Right lung (tissue), 5 donors: ENCODE data around the gene ZDHHC14. TPM values are rescaled to one million over a fixed set of nuclear protein-coding genes. Genes with fewer than 3 reads are reported as not detected.

ENCODE experiments used
- DNase-seq, 2 donors: peaks; one replicate each; pipeline ENCODE4 v3.0.0-alpha.2; 2013
- polyA plus RNA-seq, 5 donors: library from polyadenylated mRNA; unstranded; fragments of 120-200 nt; gene quantifications; one replicate each; pipeline versions ENCODE4 v1.2.1 to v1.2.3, GENCODE V29; 2013; ENCODE audit warnings: inconsistent platforms in 1 of 5, low replicate concordance in 1 of 5; ENCODE audit not compliant: insufficient read length in 5 of 5, insufficient read depth in 1 of 5

The ZDHHC14 gene
- polyA plus RNA-seq, 5 donors, result 19.1 to 29.5 (median 25.6) TPM

DNA sequence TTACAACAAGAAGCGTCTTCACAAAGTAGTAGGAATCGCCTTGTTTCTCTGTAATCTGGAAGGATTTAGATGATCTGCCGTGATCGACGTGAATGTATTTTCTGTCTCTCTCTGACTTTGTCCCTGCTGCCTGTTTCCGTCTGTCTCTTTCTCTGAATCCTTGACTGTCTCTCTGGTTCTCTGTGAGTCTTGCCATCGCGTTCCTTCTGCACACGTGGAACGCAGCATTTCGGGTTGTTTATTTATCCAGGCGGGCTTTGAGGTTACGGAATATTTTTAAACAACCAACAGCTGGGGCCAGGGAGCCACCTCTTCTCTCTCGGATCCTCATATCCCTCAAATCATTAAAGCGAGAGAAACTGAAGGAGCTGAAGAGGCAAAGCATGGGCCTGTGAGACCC, 215.9 kb downstream of the ZDHHC14 start:
- no peak for DNase-seq

- peak; percentile 45 to 58 for DNase-seq
These were observed 216.7 kb downstream of the ZDHHC14 start for GRCh38 chr6:157597461-157598312.

GRCh38 chr6:157599191-157599590, 218.2 kb downstream of the ZDHHC14 start:
- no peak for DNase-seq

- no peak for DNase-seq
These were observed 219.8 kb downstream of the ZDHHC14 start for GRCh38 chr6:157600807-157601206.

DNA sequence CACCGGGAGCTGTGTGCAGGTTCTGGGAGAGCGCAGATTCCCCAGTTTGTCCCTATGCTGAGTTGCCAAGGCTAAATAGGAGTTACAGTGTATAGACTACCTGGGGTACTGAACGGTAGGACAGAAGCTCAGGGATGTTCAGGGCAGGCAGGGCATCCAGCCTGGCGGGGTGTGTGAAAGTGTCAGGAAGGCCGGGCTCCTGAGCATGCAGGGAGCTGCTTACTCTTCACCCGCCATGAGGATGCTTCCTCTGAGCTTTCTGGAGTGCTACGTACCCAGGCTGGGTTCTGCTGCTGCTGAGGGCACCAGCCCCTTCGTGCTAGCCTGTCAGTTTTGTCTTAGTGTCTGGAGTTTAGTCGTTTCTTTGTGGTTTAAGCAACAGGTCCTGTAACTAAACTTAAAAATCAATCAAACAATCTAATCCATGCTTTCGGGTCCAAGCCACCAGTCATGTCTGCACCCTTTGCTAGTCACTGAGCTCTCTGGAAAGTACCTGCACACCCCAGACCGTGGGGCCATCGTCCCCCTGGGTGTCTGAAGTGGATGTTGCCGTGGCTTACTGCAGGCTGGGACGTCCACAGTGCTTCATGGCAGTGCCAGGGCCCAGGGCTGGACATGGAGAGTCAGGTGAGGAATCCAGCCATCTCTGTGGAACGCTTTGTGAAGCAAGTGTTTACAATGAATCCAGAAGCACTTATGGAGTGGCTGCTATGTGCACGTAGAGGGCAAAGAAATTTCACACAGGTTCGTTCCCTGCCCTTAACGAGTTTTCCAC, 221.7 kb downstream of the ZDHHC14 start:
- no peak for DNase-seq

- DNase-seq, result no peak
These were observed 222.4 kb downstream of the ZDHHC14 start for GRCh38 chr6:157603314-157603940.

DNA sequence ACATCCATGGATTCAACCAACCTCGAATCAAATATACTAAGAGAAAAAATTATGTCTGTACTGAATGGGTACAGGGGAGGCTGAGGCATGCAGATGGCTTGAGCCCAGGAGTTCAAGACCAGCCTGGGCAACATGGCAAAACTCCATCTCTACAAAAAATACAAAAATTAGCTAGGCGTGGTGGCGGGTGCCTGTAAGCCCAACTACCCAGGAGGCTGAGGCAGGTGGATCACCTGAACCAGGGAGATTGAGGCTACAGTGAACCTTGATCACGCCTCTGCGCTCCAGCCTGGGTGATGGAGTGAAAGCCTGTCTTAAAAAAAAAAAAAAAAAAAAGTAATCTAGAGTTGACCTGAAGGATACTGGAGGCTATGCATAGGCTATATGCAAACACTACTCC, 223.0 kb downstream of the ZDHHC14 start:
- no peak for DNase-seq

DNA sequence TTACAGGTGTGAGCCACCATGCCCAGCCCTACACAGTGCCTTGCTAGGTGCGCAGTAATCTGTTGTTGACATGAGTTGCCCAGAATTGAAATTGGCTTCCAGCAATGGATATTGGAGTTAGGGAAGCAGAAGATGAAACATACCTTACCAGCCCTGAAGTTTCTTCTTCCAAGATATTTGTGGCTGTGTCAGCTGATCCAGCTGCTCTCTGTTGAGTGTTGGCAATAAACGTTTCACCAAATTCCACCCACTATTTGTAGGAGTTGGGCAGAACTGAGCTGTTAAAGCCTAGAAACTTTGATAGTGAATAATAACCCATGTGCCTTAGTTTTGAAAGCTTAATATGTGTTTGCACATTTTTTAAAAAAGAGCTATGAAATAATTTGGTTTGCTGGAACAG, 223.8 kb downstream of the ZDHHC14 start:
- DNase-seq, result no peak

- DNase-seq, result no peak
These were observed 224.5 kb downstream of the ZDHHC14 start for GRCh38 chr6:157605484-157605883.

DNA sequence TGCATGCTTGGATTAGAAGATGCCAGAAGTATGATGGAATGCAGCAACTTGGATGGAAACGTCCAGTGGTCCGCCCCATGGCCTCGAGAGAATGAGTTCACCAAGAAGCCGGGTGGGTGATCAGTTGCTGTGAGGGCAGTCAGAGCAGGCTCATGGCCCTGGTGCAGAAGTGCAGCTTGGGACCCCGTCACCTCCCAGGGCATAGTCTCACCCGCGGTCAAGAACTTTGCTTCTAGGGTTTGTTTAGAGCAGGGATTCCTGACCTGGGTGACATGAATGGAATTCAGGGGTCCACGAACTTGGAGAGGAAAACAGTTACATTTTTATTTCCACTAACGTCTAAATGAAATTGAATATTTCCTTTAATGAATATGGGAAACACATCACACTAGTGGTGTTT, 225.5 kb downstream of the ZDHHC14 start:
- DNase-seq, result no peak

GRCh38 chr6:157607317-157608109, 226.5 kb downstream of the ZDHHC14 start:
- no peak for DNase-seq

- DNase-seq, result no peak
These were observed 227.5 kb downstream of the ZDHHC14 start for GRCh38 chr6:157608221-157609075.

DNA sequence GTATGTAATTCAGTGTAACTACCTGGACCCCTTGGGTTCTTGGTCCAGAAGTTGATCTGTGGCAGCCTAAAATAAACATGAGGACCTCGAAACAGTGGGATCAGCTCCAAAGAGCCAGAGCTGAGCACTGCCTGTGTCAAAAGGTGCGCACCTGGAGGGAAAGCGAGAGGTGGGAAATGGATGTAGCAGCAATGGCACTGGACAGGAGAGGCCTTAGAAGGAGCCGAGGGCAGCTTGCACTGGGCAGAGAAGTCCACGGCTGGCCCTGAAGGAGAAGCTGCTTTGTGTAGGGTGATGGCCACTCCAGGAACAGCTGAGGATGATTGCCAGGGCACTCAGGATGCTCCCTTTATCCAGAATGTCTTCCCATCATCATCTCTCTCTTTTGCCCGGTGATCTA, 228.1 kb downstream of the ZDHHC14 start:
- no peak for DNase-seq

DNA sequence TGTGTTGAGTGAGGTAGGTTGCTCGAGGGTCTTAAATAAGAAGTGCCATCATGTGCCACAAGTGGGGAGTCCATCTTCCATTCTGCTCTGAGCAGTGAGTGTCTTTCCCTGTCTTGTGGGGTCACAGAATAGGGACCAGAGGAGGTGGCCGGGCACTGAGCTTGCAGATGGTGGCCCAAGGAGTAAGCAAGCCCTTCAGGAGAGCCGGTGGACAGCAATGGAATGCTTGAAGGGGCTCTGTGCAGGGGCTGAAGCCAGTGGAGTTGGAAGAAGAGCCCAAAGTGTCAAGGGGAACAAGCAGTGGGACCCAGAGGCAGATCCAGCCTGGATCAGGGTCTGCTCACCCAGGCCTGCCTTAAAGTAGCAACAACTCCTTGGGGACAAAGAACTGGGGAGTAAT, 228.6 kb downstream of the ZDHHC14 start:
- DNase-seq, result no peak

DNA sequence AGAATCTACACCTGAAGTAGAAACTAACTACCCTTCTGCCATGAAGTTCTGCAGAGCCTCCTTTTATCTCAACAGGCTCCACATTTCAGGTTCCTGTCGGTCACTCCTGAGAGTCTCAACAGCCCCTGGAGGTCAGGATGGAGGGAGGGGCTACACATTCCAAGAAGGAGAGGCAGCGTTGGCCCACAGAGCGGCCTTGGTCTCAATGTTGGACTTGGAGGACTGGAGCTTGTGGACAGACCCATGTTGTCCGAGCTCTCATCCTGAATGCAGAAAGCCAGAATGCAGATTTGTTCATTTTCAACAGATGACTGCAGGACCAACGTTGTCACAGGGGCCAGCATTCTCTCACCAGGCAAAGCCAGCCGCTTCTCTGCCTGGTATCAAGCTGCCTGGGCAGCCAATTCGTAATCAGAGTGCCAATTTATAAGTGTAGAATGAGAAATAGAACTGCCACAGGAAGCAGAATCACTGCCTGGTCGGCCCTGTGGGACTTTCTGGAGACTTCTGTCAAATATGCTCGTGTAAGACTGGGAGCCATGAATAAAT, 229.5 kb downstream of the ZDHHC14 start:
- DNase-seq, result no peak

- DNase-seq, result no peak
These were observed 230.4 kb downstream of the ZDHHC14 start for GRCh38 chr6:157611406-157611805.

DNA sequence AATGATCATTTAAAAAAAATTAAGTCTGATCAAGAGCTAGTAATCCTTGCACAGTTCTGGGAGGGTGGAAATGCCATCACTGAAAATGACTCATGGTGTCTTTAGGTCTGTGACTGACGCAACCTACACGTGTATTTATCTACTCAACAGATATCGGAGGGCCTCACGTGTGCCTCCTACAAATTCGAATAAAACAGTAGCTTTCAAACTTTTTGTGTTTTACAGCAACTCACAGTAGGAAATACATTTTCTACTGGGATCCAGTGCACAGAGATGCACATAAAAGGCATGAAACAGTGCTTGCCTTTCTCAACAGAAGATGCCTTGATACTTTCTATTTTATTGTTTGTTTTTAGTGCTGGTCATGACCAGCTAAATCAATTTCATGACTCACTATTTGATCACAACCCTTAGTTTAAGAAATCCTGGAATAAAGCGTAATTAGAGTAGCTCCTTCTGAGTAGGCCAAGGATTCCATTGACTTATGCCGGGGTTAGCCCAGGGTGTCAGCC, 232.1 kb downstream of the ZDHHC14 start:
- no peak for DNase-seq

DNA sequence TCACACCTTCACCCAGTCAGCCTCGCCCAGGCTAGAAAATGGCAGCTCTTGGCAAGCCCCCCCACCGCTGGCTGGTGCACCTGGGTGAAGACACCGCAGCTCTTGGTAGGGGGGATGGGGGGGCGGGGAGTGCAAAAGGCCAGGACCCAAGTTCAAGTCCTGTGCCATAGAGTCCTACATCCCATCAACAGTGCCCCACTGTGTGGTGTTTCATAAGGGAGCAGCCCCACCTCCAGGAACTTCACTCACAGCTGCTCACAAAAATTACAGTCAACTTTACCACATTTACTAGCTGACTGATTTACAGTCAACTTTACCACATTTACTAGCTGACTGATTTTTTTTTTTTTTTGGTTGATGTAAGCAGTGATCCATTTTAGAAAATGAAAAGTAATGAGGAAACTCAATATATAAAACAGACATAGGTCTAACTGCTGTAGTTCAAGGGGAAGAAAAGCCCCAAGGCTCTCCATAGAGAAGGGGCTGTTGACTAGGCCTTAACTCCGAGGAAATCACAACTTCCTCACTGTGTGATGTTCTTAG, 233.1 kb downstream of the ZDHHC14 start:
- no peak for DNase-seq

GRCh38 chr6:157615420-157615769, 234.4 kb downstream of the ZDHHC14 start:
- no peak for DNase-seq

DNA sequence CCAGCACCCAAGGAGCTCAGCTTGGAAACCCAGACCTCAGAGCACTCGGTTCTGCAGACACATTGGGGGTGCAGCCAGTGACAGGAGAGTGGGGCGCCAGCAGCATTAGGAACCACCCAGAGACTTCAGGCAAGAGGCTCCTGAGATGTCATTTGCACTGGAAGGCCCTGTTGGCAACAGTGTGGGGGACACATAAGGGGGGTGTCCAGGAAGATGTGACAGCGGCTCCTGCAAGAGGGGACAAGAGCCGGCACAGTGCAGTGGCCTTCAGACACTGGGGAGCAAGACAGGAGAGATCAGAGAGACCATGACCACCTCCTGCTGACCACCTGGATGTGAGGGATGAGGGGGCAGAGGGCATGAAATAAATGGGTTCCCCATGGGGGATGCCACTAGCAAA, 235.0 kb downstream of the ZDHHC14 start:
- DNase-seq, result no peak
